ENCODE measurements around the gene RFTN1. TPM values are rescaled to one million over a fixed set of nuclear protein-coding genes. Genes with fewer than 3 reads are reported as not detected.
A peak's percentile ranks its signal among the peaks of the same experiment; 100 is the strongest.

RFTN1 gene
- total RNA-seq (34.1 TPM), polyA plus RNA-seq (ENCODE audit: insufficient read depth, low read depth, low replicate concordance) (15.3 TPM)
- long read RNA-seq, donor 1, partial matches to known transcripts, result 0 of 4 reads
- long read RNA-seq, donor 1, other reads (novel, unspliced or antisense), result 0 of 4 reads
- long read RNA-seq, donor 2, partial matches to known transcripts, result 0 of 2 reads
- long read RNA-seq, donor 2, other reads (novel, unspliced or antisense), result 0 of 2 reads
- long read RNA-seq, donor 3, partial matches to known transcripts, result 0 of 2 reads
- long read RNA-seq, donor 3, other reads (novel, unspliced or antisense), result 0 of 2 reads
- long read RNA-seq, donor 4, partial matches to known transcripts, result 11 of 12 reads
- long read RNA-seq, donor 4, other reads (novel, unspliced or antisense), result 0 of 12 reads
- long read RNA-seq, donor 5, partial matches to known transcripts, result 0 of 1 reads
- long read RNA-seq, donor 5, other reads (novel, unspliced or antisense), result 0 of 1 reads
- long read RNA-seq, donor 6, result 0 reads
- long read RNA-seq, donor 7, transcript RFTN1-201 (10 exons, 2,982 nt), result major isoform, 9 of 24 reads
- long read RNA-seq, donor 7, partial matches to known transcripts, result 1 of 24 reads
- long read RNA-seq, donor 7, other reads (novel, unspliced or antisense), result 14 of 24 reads
- long read RNA-seq, donor 8, transcript RFTN1-201 (10 exons, 2,982 nt), result major isoform, 8 of 8 reads
- long read RNA-seq, donor 8, partial matches to known transcripts, result 0 of 8 reads
- long read RNA-seq, donor 8, other reads (novel, unspliced or antisense), result 0 of 8 reads
- long read RNA-seq, donor 9, result 0 reads
- long read RNA-seq, donor 10, partial matches to known transcripts, result 0 of 3 reads
- long read RNA-seq, donor 10, other reads (novel, unspliced or antisense), result 0 of 3 reads

DNA sequence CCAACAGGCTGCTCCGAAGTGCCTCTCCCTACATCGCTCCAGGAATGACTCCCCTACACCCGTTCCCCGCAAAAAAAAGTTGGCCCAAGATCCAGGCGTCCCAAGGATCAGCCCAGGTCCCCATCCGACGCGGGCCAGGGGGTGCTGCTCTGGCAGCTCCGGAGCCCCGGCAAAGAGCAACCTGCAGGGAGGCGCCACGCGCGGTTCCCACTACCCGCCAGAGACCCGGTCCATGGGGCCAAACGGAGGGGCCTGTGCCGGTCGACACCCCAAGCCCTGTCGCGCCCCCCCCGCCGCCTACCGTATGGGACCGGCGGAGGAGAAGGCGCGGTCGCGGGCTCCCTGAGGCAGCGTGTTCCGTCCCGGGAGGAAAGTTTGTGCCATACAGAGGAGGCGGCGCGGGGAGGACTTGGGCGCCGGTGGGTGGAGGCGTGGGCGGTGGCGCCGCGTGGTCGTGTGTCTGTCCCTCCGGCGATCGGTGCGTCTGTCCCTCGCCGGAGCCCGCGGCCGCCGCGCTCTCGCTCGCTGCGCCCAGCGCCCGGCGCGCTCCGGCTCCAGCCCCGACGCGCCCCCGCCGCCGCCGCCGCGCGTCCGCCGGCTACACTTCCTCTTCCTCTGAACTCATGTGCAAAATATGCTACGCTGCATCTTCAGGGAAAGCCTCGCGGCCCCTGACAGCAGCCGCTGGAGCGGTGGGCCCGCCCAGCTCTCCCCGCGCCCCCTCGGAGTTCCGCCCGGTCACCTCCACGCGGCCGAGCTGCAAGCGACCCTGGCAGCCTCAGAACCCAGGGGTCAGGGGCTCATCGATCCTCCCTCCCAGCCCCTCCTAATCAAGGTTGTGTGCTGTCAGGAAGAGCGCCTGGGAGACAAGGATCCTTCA is at the start of gene RFTN1:
Gene RFTN1 (minus strand): TSS at position 559 of the 880 bp plus-strand sequence. CDS start 19,830 bp downstream, outside the sequence.
- H3K36me3 ChIP-seq (ENCODE audit: control insufficient read depth in 2 of 3, insufficient read depth in 3 of 3, low read length in 3 of 3), result no peaks in the 10 kb centered on the region
- H3K9ac ChIP-seq (ENCODE audit: low read length in 3 of 3), result peak within 1 kb of the TSS; percentile 4 to 76 (median 24)
- peaks cover 0 to 8% (median 8%) of the 10 kb centered on the region in 3 donors for H3K4me1 ChIP-seq (ENCODE audit: control insufficient read depth in 2 of 3, insufficient read depth in 2 of 3, low read depth in 1 of 3, low read length in 3 of 3)
- DNase-seq (peak; percentile 61 to 89 (median 79)), FAIRE-seq (no peak)
- peak within 1 kb of the TSS; percentile 55 to 81 (median 67) for H3K4me3 ChIP-seq (ENCODE audit: low read length in 3 of 3)
- TF ChIP-seq, protein P1, sequence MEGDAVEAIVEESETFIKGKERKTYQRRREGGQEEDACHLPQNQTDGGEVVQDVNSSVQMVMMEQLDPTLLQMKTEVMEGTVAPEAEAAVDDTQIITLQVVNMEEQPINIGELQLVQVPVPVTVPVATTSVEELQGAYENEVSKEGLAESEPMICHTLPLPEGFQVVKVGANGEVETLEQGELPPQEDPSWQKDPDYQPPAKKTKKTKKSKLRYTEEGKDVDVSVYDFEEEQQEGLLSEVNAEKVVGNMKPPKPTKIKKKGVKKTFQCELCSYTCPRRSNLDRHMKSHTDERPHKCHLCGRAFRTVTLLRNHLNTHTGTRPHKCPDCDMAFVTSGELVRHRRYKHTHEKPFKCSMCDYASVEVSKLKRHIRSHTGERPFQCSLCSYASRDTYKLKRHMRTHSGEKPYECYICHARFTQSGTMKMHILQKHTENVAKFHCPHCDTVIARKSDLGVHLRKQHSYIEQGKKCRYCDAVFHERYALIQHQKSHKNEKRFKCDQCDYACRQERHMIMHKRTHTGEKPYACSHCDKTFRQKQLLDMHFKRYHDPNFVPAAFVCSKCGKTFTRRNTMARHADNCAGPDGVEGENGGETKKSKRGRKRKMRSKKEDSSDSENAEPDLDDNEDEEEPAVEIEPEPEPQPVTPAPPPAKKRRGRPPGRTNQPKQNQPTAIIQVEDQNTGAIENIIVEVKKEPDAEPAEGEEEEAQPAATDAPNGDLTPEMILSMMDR (IDR thresholded peaks at IDR 0.05; ENCODE audit: borderline replicate concordance, extremely low read depth, insufficient read depth), result no peak
- no peaks in the 10 kb centered on the region for H3K27me3 ChIP-seq (ENCODE audit: control insufficient read depth, insufficient read depth, low read length)
- intact Hi-C loops (cut with DNase I), result no loop called here
- H3K27ac ChIP-seq (ENCODE audit: low read depth in 2 of 2, low read length in 2 of 2), result peak within 1 kb of the TSS; percentile 54 to 67
- H3K9me3 ChIP-seq (ENCODE audit: control insufficient read depth in 2 of 3, insufficient read depth in 1 of 3, low read length in 3 of 3), result no peaks in the 10 kb centered on the region

DNA sequence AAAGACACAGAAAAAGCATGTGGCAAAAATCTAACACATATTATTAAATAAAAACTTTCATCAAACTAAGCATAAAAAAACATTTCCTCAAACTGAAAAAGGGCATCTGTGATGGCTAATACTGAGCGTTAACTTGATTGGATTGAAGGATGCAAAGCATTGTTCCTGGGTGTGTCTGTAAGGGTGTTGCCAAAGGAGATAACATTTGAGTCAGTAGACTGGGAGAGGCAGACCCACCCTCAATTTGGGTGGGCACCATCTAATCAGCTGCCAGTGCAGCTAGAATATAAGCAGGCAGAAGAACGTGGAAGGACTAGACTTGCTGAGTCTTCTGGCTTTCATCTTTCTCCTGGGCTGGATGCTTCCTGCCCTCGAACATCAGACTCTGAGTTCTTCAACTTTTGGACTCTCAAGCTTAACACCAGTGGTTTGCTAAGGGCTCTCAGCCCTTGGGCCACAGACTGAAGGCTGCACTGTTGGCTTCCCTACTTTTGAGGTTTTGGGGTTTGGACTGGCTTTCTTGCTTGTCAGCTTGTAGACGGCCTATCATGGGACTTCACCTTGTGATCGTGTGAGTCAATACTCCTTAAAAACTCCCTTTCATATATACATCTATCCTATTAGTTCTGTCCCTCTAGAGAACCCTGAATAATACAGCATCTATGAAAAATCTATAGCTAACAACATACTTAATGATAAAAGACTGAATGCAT is 46.3 kb upstream of the RFTN1 start:
- TF ChIP-seq, protein P1 (IDR thresholded peaks at IDR 0.05; ENCODE audit: borderline replicate concordance, extremely low read depth, insufficient read depth), result no peak

GRCh38 chr3:16554126-16554525 is 40.6 kb upstream of the RFTN1 start:
- Histone ChIP-seq H3K36me3 (ENCODE audit: control insufficient read depth in 2 of 3, insufficient read depth in 3 of 3, low read length in 3 of 3) (no peaks in the 10 kb centered on the region), H3K4me1 (ENCODE audit: control insufficient read depth in 2 of 3, insufficient read depth in 2 of 3, low read depth in 1 of 3, low read length in 3 of 3) (peaks cover 0 to 4% (median 0%) of the 10 kb centered on the region in 3 donors), H3K27ac (ENCODE audit: low read depth in 2 of 2, low read length in 2 of 2) (no peak overlapping the region), H3K27me3 (ENCODE audit: control insufficient read depth, insufficient read depth, low read length) (no peaks in the 10 kb centered on the region), H3K9me3 (ENCODE audit: control insufficient read depth in 2 of 3, insufficient read depth in 1 of 3, low read length in 3 of 3) (no peaks in the 10 kb centered on the region), H3K9ac (ENCODE audit: low read length in 3 of 3) (no peak overlapping the region), H3K4me3 (ENCODE audit: low read length in 3 of 3) (no peak overlapping the region)
- intact Hi-C loops (cut with DNase I), result loop anchor here (5.0 kb wide), 1 partner anchor 267 kb away; no protein-coding TSS in a partner anchor
- FAIRE-seq, result no peak
- TF ChIP-seq, protein P1 (IDR thresholded peaks at IDR 0.05; ENCODE audit: borderline replicate concordance, extremely low read depth, insufficient read depth), result no peak
- no peak for DNase-seq

More for the DNA sequence above, 46.3 kb upstream of the RFTN1 start:
- no peak for FAIRE-seq
- H3K9ac ChIP-seq (ENCODE audit: low read length in 3 of 3), result no peak overlapping the region
- H3K4me1 ChIP-seq (ENCODE audit: control insufficient read depth in 2 of 3, insufficient read depth in 2 of 3, low read depth in 1 of 3, low read length in 3 of 3), result no peaks in the 10 kb centered on the region
- no peak for DNase-seq
- H3K4me3 ChIP-seq (ENCODE audit: low read length in 3 of 3), result no peak overlapping the region
- H3K27ac ChIP-seq (ENCODE audit: low read depth in 2 of 2, low read length in 2 of 2), result no peak overlapping the region
- H3K9me3 ChIP-seq (ENCODE audit: control insufficient read depth in 2 of 3, insufficient read depth in 1 of 3, low read length in 3 of 3), result peaks cover 0 to 4% (median 0%) of the 10 kb centered on the region in 3 donors
- intact Hi-C loops (cut with DNase I), result no loop called here
- H3K36me3 ChIP-seq (ENCODE audit: control insufficient read depth in 2 of 3, insufficient read depth in 3 of 3, low read length in 3 of 3), result no peaks in the 10 kb centered on the region
- H3K27me3 ChIP-seq (ENCODE audit: control insufficient read depth, insufficient read depth, low read length), result no peaks in the 10 kb centered on the region
